Ecto neural progenitor cell (in vitro differentiated cells): ENCODE results near the gene TRIL.
A peak's percentile ranks its signal among the peaks of the same experiment; 100 is the strongest.

Experiments used
- DNase-seq: peaks from one replicate; pipeline ENCODE4 v3.0.0-alpha.2; 2018; ENCODE audit warnings: low spot score

The TRIL gene

GRCh38 chr7:28983396-28984190 is 25.5 kb upstream of the TRIL start:
- no peak for DNase-seq

GRCh38 chr7:28981161-28981465 is 23.0 kb upstream of the TRIL start:
- DNase-seq, result no peak

DNA sequence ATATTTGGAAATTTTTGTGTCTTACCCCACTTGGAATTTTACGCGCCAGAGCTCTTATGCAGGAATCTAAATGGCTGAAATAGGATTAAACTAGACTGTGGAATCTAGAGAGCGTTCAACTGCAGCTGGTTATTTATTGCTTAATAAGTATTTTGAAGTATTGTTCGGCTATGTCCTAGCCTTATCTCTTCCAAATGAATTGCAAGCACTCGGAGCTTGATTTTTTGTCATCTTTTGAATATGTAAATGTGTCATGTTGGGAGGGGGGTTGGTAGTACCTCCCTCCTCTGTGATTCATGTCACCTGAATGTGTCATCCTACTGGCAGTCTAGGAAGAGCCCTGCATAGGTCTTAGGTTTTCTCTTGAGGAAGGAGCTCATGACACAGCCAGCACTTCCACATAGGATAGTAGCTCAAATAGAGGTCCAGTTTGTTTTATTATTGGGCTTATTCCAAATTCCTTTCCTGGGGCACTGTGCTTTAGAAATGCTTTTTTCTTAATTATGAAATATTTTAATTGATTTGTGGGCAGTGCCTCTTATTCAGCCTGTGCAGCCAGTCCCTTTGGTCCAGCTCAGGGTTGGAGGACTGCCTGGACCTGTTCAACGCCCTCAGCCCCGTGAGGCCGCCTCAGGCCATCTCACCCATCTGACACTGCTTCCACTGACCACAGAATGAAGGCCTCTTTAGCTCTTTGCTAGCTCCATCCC is 22.5 kb upstream of the TRIL start:
- no peak for DNase-seq

DNA sequence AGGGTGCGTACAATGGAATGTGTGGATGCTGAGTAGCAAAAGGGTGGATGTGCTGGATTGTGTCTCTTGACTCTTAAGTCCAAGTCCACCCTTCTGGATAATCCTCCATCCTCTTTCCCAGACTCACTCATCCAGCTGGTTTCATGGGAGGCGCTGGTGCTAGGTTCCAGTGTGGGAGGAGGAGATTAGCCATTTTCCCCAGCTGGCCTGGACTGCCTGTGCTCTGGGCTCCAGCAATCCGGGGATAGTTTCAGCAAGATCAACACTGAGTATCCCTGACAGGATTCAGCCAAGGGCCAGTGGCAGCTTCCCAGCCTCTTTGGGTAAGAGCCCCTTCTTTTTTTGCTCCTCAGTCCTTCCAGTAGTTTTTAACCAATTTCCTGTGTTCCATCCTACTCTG is 21.6 kb upstream of the TRIL start:
- no peak for DNase-seq

GRCh38 chr7:28977881-28978280 is 19.8 kb upstream of the TRIL start:
- DNase-seq, result no peak

- DNase-seq, result no peak
Observed at GRCh38 chr7:28976022-28976421, 17.9 kb upstream of the TRIL start.

- no peak for DNase-seq
Observed at GRCh38 chr7:28973591-28973990, 15.5 kb upstream of the TRIL start.

DNA sequence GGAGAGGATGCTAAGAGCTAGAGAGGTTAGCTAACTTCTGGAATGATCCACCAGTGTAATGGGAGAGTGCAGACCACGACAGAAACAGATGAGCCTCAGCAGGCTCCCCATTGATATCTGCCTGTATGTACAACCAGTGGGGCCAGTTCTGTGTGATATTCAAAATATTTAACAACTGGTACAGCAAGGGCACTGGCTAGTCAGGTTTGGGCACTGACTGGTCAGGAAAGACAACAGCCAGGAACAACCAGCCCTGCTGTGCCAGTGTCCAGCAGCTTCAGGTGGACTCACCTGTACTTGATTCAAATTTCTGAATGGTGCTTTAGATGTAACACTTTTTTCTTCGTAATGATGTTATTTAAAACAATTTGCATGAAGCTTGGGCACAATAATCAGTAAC is 5.9 kb upstream of the TRIL start:
- DNase-seq, result no peak

DNA sequence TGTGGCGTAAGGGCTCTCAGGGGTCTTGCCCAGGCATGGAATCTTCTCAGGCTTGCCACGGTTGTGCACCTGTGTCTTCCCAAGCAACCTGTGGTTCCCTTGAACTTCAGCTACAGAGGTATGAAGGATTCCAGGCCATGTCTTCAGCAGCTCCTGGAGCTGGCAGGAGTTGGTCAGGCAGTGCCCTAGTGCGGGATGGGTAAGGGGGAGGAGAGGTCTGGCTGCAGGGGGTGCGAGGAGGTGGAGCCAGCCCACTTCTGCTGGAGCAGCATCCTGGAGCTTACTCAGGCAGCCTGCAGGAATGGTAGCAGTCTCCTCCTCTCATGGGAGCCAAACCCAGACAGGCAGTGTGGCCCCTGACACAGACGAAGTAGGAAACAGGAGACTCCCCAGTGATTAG is 3.8 kb upstream of the TRIL start:
- no peak for DNase-seq

DNA sequence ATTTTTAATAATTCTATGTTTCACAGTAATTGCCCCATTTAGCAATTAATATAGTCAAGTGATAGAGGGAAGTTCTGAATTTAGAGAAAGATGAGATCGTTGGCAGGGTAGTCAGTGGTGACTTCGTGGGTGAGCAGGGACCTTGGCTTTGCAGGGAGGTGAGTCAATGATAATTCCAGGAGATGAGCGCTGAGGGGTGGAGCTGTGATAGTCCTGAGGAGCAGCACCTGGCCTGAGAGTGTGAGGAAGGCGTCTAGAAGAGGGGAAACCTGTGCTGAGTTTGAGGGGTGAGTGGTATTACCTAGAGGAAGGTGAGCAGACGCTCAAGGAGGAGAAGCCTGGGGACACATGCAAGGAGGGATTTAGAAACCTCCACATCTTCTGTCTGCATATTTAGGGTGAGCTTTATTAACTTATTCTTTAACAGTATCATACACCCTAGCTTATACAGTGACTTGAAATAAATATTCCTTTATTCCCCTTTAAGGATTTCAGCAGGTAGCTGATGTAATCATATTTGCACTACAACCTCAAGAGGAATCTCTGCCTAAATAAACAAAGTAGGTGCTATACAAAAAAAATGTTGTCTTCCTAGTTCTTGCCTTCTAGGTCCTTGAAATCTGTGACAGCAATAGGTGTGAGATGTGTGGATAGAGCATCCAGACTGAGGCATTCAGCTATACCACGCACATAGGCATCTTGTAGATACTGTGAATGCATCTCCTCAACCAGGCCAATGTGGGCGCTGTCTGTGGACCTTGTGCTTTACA is 2.1 kb upstream of the TRIL start:
- DNase-seq, result no peak

DNA sequence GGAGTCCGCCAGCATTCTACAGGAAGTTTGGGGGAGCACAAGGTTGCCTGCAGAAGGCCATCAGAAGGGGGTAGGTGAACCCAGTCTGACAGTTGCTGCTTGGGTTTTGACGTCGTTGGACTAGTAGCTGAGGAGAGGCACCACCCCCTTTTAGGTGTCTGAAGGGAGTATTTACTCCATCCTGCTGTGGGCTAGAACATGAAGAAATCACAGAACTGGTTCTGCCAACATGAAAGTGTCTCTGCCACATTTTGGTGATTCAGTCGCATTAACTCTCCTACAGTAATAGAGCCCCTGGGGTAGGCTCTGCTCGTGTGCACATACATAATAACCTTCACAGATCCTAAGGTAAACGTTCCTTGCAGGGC is 834 bp upstream of the TRIL start:
- no peak for DNase-seq

DNA sequence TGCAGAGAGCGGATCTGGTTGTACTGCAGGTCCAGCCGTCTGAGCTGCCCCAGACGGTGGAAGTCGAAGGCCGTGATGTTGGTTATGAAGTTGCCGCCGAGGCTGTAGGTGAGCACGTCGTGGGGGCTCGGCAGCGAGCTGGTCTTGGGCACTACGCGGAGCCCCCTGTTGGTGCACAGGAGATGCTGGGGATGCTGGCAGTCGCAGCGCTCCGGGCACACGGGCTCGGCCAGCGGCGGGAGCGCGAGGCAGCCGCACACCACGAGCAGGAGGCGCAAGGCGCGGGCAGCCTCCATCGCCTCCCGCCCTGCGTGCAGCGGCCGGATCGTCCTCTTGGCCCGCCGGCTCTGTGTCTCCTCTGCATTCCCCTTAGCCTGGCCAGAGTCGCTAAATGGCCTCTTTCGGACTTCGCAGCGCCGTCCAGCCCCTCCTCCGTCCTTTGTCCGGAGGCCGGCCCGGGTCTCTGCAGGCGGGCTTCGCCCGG is 337 bp downstream of the TRIL start:
- DNase-seq, result no peak

DNA sequence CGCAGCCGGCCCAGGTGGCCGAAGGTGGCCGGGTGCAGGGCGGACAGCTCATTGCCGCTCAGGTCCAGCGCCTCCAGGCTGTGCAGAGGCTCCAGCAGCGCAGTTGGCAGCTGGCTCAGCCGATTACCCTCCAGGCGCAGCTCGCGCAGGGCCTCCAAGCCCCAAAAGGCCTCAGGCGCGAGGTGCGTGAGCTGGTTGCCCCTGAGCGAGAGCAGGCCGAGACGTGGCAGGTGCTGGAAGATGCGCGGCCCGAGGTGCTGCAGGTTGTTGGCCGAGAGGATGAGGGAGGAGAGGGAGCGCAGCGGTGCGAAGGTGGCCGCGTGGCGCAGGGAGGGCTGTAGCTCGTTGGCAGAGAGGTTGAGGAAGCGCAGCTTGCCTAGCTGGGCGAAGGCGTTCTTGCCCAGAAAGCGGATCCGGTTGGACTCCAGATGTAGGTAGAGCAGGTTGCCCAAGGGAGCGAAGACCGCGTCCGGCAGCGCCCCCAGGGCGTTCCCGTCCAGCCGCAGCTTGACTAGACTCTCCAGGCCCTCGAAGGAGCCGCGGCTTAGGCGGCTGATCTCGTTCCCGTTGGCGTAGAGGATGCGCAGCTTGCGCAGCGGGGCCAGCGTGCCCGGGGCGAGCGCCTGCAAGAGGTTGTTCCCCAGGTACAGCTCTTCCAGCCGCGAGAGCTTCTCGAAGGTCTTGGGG is 923 bp downstream of the TRIL start:
- peak; percentile 77 for DNase-seq

- DNase-seq, result peak; percentile 86
Observed at GRCh38 chr7:28956608-28957063, 1.5 kb downstream of the TRIL start.

GRCh38 chr7:28955718-28956607 is 2.2 kb downstream of the TRIL start:
- DNase-seq, result peak; percentile 90

DNA sequence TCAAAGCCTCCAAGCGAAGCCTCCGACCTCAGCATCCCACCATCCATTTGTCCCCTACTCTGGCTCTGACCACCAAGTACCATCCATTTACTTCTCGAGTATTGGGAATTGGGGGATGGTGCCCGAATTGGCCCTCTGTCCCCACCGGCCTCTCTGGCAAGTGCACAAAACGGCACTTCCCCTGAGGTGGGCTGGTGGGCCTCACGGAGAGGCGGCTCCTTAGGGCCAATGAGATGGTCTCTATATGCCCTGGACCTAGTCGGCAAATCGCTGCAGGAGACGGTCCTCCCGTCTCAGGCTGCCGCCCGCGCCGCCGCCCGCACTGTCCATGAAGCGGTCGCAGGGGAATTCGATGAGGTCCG is 2.8 kb downstream of the TRIL start:
- DNase-seq, result no peak

DNA sequence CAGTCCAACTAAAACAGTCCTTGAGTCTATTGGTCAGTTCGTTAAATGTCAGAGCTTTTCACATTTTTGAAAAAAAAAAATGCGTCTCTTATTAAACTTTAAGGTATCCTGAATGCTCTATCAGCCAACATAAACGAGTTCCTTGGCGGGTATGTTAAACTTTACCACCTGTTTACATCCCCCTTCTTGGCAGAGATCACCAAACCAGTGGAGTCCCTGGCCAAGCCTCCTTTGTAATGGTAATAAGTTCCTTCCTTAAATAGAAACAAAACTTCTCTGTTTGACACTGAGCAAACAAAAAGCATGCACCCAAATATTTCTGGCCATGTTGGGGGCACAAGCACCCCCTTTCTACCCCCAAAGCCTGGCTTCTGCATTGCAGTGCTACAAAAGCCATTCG is 3.2 kb downstream of the TRIL start:
- no peak for DNase-seq

- DNase-seq, result no peak
Observed at GRCh38 chr7:28954471-28954870, 3.7 kb downstream of the TRIL start.

DNA sequence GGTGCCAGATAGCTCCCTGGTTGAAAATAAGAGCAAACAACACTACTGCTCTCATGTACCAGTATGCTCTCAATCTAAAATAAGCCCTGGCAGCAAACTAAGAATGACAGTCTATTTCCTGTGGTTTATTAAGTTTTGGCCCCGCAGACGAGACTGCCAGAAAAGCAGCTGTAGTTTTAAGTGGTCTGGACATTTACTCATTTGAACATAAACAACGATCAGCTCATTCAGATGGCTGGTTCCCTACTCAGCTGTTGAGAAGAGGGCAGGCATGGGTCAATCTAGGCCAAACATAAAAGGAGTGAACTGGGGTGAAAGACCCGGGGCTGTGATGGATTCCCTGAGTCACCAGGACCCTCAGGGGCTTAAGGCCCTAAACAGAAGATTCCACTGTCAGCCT is 4.5 kb downstream of the TRIL start:
- no peak for DNase-seq

GRCh38 chr7:28942168-28942567 is 16.0 kb downstream of the TRIL start:
- DNase-seq, result no peak

DNA sequence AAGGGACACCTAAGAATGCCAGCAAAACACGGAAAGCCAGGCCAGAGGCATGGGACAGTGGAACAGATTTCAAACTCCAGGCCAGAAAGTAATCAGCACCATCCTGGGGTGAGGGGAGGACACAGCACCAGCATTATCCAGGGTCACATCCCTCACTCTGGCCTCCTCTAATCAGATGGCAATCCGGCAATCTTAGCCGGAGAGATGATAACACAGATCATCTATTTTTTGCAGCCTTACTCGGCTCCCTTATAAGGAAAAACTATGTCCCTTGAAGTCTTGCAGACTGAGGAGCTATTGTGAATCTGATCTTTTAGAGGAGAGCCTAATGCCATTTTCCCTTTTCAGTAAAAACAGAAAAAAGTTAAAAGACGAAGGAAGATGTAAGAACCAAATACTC is 16.5 kb downstream of the TRIL start:
- DNase-seq, result no peak
